Stimulated activated CD8-positive, alpha-beta memory T cell treated with anti-CD3 and anti-CD28 coated beads, Interleukin-4, amount 100 ng/mL, for 4 hours (primary cell): Measurements from ENCODE around the gene PIEZO1.
"Not testable (repeated sequence)": the region's sequence is repeated elsewhere in the genome, so short reads cannot be mapped to it uniquely, and the experiment has no call there.

Experiments
- DNase-seq, 2 donors: peaks; one replicate each; pipeline ENCODE4 v3.0.0-alpha.2; 2020; ENCODE audit warnings: low read depth in 2 of 2, low spot score in 1 of 2

The PIEZO1 gene

DNA sequence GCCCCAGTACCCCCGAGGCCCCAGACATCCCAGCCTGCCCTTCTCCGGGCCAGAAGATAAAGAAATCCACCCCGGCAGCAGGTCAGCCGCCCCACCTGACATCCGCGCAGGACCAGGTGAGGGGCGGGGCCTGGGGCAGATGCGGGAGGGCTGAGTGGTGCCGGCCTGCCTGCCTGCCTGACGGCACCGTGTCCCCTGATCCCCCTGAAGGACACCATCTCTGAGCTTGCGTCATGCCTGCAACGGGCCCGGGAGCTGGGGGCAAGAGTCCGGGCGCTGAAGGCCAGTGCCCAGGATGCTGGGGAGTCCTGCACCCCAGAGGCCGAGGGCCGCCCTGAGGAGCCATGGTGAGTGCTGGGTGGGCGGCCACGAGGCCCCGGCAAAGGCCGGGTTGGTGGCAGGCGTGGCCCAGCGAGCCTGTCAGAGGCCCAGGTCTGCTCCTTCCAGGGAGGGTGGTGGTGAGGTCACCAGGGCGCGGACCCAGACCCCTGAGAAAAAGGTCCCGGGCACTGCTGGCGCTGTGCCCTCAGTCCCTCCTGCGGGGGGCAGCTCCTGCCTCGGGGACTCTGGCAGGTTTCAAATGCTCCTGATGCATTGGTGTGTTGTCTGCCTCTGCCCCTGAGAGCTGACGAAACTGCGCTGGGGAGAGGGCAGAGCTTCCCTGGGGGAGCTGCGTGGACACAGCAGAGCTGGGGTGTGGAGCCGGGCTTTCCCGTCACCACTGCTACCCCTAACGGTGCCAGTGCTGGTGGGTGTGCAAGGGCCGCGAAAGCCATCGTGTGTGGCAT, 19.7 kb upstream of the PIEZO1 start:
- DNase-seq, result no peak

DNA sequence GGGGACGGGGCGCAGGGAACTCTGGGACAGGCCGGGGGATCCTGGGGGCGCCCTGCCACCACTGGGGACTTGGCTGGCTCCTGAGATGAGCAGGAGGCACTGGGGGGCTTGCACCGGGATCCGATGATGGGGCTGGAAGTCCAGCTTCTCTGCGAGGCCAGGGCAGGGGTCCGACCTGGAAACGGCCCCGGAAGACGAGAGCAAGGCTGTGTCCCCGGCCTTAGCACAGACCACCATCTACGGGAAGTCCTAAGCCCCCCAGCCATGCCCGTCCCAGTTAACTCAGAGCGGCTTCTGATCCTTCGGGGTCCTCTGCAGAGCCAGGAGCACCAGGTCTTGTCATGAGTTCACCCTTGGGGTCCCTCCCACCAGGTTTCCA, 19.1 kb upstream of the PIEZO1 start:
- no peak for DNase-seq

DNA sequence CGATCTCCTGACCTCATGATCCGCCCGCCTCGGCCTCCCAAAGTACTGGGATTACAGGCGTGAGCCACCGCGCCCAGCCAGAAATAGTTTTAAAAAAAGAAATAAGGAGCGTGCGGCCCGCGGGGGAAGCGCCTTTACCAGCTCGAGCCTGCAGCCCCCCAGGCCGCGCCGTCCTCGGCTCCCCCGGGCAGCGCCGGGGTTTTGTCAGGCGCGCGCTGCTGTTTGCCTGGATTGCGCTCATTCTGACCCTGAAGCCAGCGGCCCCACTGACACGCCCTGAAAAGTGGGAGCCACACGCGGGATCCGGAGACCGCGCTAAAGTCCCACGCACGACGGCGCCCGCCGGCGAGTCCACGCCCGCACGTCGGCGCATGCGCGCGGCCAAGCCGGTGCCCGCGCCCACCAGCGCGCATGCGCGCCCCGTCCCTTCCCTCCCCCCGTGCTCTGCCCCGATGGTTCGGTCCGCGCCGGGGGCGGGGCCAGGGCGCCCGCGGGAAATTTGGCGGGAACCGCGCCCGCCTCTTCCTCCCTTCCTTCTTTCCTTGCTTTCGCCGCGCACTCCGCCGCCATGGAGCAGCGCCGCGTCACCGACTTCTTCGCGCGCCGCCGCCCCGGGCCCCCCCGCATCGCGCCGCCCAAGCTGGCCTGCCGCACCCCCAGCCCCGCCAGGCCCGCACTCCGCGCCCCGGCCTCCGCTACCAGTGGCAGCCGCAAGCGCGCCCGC, 18.4 kb upstream of the PIEZO1 start, which contains the start of gene CDT1:
TSS of gene CDT1 (plus strand) at position 526 of the 724 bp plus-strand sequence. CDS start at position 569, 43 bp downstream.
- DNase-seq, result peak; percentile 56 to 67

DNA sequence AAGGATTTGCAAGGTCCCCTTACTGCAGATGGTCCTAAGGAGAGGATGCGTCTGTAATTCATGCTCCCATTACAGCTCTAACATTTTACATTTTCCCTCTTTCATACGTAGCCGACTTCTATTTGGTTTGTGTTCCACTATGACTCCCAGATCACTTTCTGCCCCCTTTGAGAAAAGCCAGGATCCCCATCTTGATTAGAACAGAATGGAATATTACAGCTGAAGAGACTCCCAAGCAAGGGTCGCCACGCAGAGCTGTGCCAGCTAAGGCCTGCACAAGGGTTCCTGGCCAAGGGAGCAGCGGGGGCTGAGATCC, 15.2 kb upstream of the PIEZO1 start:
- no peak for DNase-seq

DNA sequence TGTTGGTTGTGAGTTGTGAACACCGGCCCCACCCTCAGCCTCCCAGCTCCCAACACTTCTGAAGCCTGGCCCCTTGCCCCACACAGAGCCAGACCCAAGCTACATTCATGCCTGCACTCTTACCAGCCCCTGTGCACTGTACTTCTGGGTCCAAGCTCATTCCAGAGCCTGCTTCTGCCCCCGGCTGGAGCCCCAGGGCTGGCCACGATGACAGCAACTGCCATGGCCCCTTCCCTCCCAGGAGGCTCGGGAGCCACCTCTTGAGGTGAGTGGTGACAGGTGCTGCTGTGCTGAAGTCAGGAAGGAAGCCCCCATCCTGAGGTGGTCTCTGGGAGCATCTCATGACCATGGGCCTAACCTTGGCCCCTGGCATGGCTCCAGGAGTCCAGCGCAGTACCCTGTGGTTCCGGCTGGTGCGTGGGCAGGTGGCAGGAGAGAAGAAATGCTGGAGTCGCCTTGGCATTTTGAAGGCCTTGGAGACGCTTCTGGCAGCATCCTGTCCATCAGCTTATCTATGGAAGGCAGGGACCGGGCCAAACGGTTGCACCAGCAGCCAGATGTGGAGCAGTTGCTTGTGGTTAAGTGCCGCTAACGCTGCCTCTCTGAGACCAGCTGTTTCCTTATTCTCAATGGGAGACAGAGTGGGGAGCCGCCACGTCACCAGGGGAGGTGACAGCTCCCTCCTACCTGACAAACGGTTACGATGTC, 14.7 kb upstream of the PIEZO1 start:
- no peak for DNase-seq

DNA sequence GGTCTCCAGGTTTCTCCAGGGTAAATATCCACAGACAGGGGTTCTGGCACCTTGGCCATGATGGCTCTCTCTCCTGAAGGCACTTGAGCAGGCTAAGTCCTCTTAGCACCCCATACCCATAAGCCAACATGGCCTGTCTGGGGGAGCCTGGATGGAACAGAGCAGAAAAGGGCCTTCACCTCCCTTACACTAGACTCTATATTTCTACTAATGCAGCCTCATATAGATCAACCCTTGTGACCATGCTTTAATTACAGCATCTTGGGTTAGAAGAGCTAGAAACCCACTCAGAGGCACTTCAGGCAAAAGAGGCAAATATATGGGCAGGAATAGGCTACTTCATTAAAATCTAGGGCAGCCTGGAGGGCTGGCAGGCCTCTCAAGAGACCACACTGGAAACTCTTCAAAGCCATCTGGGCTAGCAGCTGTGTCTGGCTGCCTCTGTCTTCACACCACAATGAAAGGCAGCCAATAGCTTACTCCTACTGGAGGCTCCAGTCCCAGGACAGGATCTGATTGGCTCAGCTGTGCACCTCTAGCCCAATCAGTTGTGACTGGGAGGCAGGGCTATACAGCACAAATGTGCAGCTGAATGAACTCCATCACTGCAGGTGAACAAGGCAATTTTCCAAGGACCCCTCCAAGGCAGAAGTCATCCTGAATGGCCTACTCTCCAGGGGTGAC, 13.9 kb upstream of the PIEZO1 start:
- DNase-seq, result no peak

DNA sequence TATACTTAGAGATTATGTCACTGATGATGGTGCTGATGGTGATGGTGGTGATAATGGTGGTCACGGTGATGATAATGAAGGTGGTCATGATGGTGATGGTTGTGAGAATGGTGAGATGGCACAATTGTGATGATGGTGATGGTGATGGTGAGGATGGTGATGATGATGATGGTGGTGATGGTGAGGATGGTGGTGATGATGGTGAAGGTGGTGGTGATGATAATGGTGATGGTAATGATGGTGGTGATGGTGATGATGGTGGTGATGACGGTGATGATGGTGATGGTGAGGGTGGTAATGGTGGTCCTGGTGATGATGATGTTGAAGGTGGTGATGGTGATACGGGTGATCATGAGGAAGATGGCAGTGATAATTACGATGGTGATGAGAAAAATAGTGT, 13.1 kb upstream of the PIEZO1 start:
- DNase-seq, result no peak

DNA sequence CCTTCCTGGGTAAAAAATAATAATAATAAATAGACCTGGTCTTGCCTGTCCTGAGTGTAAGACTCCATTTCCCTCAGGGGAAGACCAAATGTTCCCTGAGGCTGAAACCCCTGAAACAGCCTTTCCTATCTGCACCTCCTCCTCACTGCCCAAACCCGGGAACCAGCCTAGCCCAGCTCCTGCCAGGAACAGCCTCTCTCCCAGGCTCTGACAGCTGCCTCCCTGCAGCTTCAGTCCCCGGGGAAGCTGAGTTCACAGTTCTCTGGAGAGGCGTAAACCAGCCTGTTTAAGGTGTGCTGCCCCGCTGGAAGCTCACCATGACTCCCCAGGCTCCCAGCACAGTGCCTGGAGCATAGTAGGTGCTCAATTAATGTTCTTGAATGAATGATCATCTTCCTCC, 11.3 kb upstream of the PIEZO1 start:
- DNase-seq, result no peak

DNA sequence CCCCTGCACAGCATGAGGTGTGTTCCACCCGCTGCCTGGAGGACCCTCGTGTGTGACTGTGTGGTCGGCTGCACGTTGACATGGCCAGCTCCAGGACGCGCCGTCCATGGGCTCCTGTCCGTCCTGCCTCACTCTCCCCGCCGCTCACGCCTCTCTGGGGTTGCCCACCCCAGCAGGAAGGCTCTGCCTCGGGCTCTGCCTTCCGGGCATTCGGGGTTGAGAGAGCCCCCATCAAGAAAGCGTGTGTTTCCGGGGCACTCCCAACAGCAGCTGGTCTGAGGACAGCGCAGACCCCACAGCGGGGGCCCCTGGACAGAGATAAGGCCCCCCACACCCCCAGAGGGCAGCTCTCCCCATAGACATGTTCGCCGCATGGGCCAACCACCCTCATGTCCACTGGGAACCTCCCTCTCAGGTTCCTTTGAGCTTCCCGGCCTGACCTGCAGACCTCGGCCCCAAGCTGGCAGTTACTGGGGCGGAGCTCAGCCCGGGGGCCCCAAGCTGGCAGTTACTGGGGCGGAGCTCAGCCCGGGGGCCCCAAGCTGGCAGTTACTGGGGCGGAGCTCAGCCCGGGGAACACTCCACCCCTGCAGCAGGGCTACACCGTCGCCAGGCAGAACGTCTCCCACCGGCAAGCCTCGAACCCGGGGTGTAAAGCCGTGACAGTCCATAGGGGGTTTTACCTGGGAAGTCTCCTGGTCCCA, 8.4 kb upstream of the PIEZO1 start:
- no peak for DNase-seq

DNA sequence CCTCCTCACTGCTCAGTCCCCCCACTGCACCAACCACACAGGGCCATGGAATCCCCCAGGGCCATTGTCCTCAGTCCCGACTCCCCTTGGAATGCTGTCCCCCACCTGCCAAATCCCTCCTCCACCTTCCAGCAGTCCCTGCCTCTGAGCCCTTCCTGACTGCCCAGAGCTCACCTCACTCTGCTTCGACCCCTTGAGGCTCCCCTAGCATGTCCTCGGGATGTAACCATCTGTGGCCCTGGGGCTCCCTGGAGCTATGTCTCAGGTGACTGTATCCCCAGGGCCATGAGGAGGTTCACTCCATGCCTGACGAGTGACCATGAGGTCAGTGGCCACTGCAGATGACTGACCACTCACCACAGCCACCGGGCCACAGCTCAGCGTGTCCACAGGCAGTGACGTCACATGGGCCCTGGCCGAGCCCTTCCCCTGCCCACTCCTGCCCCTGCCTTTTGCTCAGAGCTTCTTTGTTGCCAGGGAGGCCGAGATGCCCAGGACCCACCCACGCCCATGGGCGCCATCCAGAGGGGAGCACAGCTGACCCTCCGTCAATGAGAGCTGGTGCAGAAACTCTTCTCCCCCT, 7.7 kb upstream of the PIEZO1 start:
- no peak for DNase-seq

DNA sequence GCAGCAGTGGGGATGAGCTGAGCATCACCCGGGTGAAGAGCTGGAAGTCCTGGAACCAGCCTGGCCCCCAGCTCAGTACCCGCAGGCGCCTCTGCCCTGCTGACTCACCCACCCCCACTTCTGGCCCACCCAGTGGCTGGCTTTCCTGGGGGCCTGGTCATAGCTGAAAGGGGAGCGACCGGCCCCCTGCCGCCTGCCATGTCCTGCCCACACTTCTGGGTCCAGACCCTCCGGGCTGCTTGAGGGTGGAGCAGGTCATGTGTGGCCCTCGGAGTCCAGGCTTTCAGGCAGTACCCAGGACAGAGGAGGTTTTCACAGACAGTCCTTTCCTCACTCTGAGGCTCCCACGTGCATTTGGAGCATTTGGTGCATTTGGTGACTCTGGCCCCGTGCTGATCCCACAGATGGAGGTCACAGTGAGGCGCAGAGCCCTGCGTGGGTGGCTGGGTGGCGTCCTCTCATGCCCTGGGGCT, 7.1 kb upstream of the PIEZO1 start:
- no peak for DNase-seq

DNA sequence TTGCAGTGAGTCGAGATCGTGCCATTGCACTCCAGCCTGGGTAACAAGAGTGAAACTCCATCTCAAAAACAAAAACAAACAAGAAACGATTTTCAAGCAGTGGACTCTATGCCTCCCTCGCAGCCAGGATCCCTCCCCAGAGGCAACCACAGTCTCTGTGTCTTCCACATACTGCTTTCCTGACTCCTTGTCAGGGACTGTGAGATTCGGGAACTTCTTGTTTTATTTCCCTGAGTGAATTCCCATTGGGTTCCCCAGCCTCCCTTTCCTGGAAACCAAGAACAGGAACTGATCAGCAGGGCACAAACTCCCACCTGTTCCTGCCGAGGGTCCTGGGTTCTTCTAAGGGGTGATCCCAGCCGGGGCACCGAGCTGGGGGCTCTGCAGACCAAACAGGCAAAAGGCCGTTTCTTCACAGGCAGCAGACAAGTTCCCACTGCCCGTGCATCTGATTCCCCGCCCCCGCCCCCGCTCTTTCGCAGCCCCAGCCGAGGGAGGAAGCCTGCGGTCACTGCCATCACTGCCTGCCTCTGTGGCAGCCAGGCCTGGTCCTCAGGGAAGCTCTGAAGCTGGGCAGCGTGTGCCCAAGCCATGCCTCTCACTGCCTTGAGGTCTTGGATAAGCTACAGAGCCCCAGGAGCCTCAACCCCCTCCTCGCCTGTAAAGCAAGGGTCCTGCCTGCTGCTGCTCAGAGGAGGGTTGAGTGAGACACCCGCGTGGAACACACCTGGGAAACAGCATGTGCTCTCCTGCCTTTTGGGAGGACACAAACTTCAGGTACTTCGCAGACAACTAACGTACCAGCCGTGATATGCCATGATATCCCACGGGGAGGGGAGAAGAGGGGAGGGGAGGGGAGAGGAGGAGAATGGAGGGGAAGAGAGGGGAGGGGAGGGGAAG, 5.5 kb upstream of the PIEZO1 start:
- DNase-seq, result no peak

DNA sequence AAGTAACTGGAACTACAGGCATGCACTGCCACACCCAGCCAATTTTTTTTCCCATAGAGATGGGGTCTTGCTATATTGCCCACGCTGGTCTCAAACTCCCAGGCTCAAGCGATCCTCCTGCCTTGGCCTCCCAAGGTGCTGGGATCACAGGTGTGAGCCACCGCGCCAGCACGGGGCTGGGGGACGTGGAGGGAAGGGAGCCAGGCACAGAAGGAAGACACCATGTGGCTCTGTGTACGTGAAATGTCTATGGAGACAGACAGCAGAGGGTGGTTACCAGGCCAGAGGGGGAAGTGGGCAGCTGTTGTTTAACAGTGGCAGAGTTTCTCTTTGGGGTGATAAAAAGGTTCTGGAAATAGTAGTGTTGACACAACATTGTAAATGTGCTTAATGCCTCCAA, 4.6 kb upstream of the PIEZO1 start:
- no peak for DNase-seq

DNA sequence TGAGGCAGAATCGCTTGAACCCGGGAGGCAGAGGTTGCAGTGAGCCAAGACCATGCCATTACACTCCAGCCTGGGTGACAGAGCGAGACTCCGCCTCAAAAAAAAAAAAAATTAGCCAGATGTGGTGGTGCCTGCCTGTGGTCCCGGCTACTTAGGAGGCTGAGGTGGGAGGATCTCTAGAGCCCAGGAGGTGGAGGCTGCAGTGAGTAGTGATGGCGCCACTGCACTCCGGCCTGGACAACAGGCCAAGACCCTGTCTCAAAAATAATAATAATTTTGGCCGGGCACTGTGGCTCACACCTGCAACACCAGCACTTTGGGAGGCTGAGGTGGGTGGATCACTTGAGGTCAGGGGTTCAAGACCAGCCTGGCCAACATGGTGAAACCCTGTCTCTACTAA, 3.7 kb upstream of the PIEZO1 start:
- not testable (repeated sequence) for DNase-seq

DNA sequence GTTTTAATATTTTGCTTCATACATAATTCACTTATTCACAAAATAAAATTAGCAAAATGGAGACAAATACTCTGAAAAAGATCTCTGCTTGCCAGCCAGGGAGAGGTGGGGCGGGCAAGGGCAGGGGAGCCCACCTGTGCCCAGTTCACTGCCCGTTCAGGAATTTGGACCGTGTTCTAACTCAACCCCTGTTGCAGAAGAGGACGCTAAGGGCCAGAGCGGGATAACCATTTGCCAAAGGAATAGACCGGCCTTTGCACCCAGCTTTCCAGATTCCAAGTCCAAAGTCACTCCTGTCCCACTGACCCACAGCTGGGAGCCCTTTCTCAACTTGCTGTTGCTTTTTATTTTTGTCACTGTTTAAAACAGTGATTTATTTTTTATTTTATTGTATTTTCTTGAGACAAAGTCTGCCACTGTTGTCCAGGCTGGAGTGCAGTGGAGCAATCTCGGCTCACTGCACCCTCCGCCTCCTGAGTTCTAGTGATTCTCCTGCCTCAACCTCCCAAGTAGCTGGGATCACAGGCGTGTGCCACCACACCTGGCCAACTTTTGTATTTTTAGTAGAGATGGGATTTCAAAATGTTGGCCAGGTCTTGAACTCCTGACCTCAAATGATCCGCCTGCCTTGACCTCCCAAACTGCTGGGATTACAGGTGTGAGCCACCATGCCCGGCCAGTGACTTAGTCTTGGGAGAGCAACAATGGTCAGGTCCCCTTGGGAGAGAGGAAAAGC, 2.7 kb upstream of the PIEZO1 start:
- DNase-seq, result no peak

DNA sequence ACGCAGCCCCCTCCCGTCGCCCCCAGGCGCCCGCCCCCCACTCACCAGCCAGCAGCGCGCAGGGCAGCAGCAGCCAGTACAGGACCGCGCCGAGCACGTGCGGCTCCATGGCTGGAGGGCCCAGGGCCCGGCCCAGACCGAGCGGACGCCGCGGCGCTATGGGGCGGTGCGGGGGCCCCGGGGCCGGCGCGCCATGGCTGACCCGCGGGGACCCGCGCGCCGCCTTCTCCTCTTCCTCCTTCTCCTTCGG, 239 bp downstream of the PIEZO1 start:
- no peak for DNase-seq

DNA sequence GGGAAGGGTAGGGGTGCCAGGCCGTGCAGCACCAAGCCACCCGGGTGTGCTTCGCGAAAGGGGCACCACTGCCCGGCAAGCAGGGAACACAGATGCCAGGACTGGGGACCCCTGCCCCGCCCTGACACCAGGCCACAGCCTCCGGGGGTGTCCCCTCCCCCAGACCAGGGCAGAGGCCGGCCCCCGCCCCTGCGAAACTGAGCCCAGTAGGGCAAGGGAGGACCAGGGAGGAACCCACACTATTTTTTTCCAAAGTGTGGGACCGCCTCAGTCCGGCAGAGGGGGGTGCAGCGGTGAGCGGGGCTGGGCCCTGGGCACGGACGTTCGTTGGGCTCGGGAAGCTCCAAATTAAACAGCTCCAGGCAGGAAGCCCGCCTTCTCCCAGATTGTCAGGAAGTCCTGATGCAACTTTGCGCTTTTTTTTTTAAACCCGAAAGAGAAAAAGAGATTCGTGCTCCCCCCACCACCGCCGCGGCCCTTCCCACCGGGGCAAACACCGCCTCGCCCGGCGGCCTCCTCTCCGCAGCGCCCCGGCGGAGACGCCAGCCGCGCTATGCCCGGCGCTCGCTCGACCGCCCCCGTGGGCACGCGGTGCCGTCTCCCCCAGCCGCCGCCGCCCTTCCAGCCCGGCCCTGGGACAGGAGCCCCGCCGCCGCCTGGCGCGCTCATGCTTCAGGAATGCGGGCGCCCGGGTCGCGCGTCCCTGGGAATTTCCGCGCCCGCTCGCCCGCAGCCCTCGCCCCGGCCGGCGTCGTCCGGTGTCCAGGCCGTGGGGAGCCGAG, 755 bp downstream of the PIEZO1 start:
- no peak for DNase-seq

DNA sequence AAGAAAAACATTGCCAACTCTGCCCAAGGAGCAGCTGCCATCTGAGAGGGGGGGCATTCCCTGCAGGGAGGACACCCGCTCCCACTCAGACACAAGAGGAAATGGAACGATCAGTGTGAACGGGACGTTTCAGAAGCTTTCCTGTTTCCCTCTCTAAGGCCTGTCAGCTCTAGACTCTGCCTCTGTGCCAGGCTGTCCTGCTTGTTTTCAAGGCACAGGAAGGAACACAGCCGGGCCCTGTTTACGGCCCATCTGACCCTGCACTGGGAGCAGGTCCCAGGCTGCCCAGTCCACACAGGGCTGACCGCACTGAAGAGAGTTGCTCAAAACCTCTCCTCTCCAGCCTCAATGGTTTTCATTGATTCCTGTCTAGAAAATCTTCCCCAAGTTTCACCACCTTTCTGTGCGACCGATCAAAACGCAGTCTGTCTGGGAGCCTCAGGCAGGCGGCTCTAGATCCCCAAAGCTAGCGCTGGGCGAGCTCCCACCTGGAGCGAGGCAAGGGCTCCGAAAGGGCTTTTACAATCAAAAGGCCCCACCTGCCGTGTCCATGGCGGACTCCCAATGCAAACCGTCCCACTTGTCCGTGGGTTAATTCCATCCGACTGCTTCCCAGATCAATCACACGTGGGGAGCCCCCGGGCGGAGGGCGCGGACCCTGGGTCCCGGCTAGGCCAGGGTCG, 1.5 kb downstream of the PIEZO1 start:
- DNase-seq, result no peak
